Gastroesophageal sphincter (tissue), 3 donors: ENCODE results near the gene IRF5.

ENCODE experiments used
- CTCF ChIP-seq, 4 experiments: fragments of 200-600 bp in 2 of 4; fragments of 450-650 bp in 2 of 4; sonication (generic) in 1 of 4; IDR thresholded peaks; one replicate each; pipeline ENCODE4 v1.5.1; 2017 to 2019; ENCODE audit warnings: antibody characterized with exemption in 4 of 4, mild to moderate bottlenecking in 2 of 4, moderate library complexity in 2 of 4
- POLR2AphosphoS5 ChIP-seq: sonication (generic); formaldehyde crosslinking; IDR thresholded peaks from one replicate; pipeline ENCODE4 v1.6.1; 2017; ENCODE audit warnings: antibody characterized with exemption

- TF ChIP-seq CTCF (IDR thresholded peaks at IDR 0.05) = no peak
- no peak for TF ChIP-seq POLR2AphosphoS5
These were observed 14.3 kb upstream of the IRF5 start for GRCh38 chr7:128923411-128923800.
